GM18870 (cell line): ENCODE data around the gene SRSF9.

Experiments used
- ATAC-seq: cut with Tn5 transposase; IDR thresholded peaks from one replicate; pipeline ENCODE4 v1.9.1; 2021; ENCODE audit warnings: moderate library complexity; ENCODE audit not compliant: unreplicated experiment

Gene SRSF9

DNA sequence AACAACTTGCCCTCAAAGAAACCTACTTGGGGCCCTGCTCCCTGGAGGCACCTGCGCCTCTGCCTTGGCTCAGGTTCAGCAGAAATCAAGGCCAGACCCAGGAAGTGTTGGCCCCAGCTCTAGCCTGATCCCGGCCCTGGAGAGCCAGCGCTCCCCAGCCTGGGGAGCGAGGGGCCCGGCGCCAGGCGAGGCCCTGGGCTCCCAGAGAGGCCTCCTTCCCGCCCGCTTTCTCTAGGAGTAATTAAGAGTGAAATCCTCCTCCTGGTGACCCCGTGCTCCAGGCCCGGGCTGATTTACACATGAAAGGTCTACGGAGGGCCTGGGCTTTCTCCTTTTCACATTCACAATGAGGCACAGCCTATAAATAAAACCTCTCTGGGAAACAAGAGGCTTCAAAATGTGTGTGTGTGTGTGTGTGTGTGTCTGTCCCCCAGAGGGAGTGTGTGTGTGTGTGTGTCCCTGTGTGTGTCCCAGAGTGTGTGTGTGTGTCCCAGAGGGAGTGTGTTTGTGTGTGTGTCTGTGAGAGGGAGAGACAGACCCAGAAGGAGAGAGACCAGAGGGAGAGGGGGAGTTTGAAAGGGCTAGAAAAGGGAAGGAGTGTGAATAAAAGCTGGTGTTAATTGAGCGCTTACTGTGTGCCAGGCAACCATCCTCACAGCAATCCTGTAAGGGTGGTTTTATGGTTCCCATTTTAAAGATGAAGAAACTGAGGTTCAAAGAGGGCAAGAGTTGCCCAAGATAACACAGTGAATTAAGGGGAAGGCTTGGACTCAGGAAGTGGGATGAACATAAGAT is 55.5 kb downstream of the SRSF9 start:
- ATAC-seq, result no peak

DNA sequence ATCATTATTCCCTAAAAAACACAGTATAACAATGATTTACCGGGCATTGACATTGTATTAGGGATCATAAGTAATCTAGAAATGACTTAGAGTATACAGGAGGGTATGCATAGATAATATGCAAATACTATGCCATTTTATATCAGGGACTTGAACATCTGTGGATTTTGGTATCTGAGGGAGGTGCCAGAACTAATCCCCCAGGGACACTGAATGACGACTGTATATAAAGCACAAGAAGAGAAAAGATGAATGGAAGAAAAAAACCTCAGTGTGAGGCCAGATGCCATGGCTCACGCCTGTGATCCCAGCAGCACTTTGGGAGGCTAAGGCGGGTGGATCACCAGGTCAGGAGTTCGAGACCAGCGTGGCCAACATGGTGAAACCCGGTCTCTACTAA is 57.1 kb downstream of the SRSF9 start:
- no peak for ATAC-seq
